AG09309 (cell line): ENCODE measurements around the gene FSTL1.

Experiments used
- DNase-seq: peaks from one replicate; pipeline ENCODE4 v3.0.0-alpha.2; 2010; ENCODE audit warnings: low read depth
- H3K4me3 ChIP-seq: 2 replicates; pipeline ENCODE4 v1.5.1; 2011; ENCODE audit warnings: mild to moderate bottlenecking, low read depth, low read length, moderate library complexity; ENCODE audit not compliant: control insufficient read depth
- CTCF ChIP-seq: IDR thresholded peaks from 2 replicates; pipeline ENCODE4 v1.5.1; 2011; ENCODE audit warnings: mild to moderate bottlenecking, low read depth, low read length, inconsistent platforms; ENCODE audit not compliant: insufficient read depth, control insufficient read depth; ENCODE audit errors: missing control alignments

FSTL1 gene

GRCh38 chr3:120492103-120492502, 41.3 kb upstream of the FSTL1 start:
- no peak for DNase-seq
- no peak overlapping the region for H3K4me3 ChIP-seq
- no peak for TF ChIP-seq CTCF

- H3K4me3 ChIP-seq = no peak overlapping the region
- TF ChIP-seq CTCF = no peak
- no peak for DNase-seq
Observed at GRCh38 chr3:120489421-120489820, 38.6 kb upstream of the FSTL1 start.

- TF ChIP-seq CTCF = no peak
- H3K4me3 ChIP-seq = no peak overlapping the region
Observed at GRCh38 chr3:120488296-120488695, 37.5 kb upstream of the FSTL1 start.

GRCh38 chr3:120487191-120487650, 36.4 kb upstream of the FSTL1 start:
- H3K4me3 ChIP-seq = no peak overlapping the region
- DNase-seq = no peak
- TF ChIP-seq CTCF = no peak

More at GRCh38 chr3:120488296-120488695, 37.5 kb upstream of the FSTL1 start:
- no peak for DNase-seq

GRCh38 chr3:120481081-120481480, 30.3 kb upstream of the FSTL1 start:
- H3K4me3 ChIP-seq = no peak overlapping the region
- no peak for TF ChIP-seq CTCF
- DNase-seq = no peak

GRCh38 chr3:120477781-120478180, 27.0 kb upstream of the FSTL1 start:
- no peak for DNase-seq
- no peak overlapping the region for H3K4me3 ChIP-seq
- TF ChIP-seq CTCF = no peak

GRCh38 chr3:120475722-120476377, 25.1 kb upstream of the FSTL1 start:
- H3K4me3 ChIP-seq = no peak overlapping the region
- no peak for DNase-seq
- TF ChIP-seq CTCF = no peak
